H1 (cell line): Measurements from ENCODE around the gene MEIS3. TPM values are rescaled to one million over a fixed set of nuclear protein-coding genes. Genes with fewer than 3 reads are reported as not detected.

Experiments
- CBX8 ChIP-seq: fragments of 300-800, 300-1000 bp; sonication (generic); IDR thresholded peaks from 2 replicates; pipeline ENCODE4 v1.7.1; 2016; ENCODE audit warnings: low read depth, low read length, borderline replicate concordance
- MAX ChIP-seq: IDR thresholded peaks from 2 replicates; pipeline ENCODE4 v1.6.1; 2012; ENCODE audit warnings: inconsistent platforms
- POU5F1 ChIP-seq: IDR thresholded peaks from 2 replicates; pipeline ENCODE4 v1.6.1; 2011; ENCODE audit warnings: low read depth, mild to moderate bottlenecking, low read length, moderate library complexity
- RXRA ChIP-seq: IDR thresholded peaks from 2 replicates; pipeline ENCODE4 v1.6.1; 2011; ENCODE audit warnings: low read depth, mild to moderate bottlenecking, low read length, moderate library complexity; ENCODE audit not compliant: insufficient read depth
- SRF ChIP-seq: IDR thresholded peaks from 2 replicates; pipeline ENCODE4 v1.6.1; 2011; ENCODE audit warnings: mild to moderate bottlenecking, low read depth, low read length, moderate library complexity
- polyA plus RNA-seq, 7 experiments: library from polyadenylated mRNA; depleted of rRNA in 3 of 7; stranded (reverse) in 5 of 7; unstranded in 2 of 7; fragments of >200 nt in 5 of 7; fragments of 200-250 nt in 2 of 7; gene quantifications; 1 replicate in 5 of 7; 2 replicates in 1 of 7; 4 replicates in 1 of 7; pipeline versions ENCODE4 v1.2.1 to v1.2.3, GENCODE V29; 2011 to 2013; ENCODE audit warnings: missing spikeins in 2 of 7, mixed read lengths in 2 of 7
- total RNA-seq: library from RNA; stranded (reverse); fragmentation: NEBNext Ultra II Directional; extraction: Animal tissue kit (Norgen Biotek cat#: 25700); gene quantifications from 2 replicates; pipeline ENCODE4 v1.2.1, GENCODE V29; 2021

MEIS3 gene
- total and polyA plus RNA-seq, 2 of the 8 experiments (the other 6 are each of a cell fraction or from before 2014, with no cell fraction given): 24.5 to 28.2 TPM

- TF ChIP-seq POU5F1 (no peak), CBX8 (no peak), RXRA (no peak), SRF (no peak), MAX (peak; percentile 96)
Measured at GRCh38 chr19:47447470-47448359, 28.4 kb upstream of the MEIS3 start (continued).
